Lower leg skin (tissue), 3 donors: ENCODE measurements around the gene DGKQ.

Experiments
- POLR2A ChIP-seq, 2 donors: fragments of 450-650 bp; IDR thresholded peaks; one replicate each; pipeline ENCODE4 v1.6.1; 2016 to 2017; ENCODE audit warnings: antibody characterized with exemption in 2 of 2, mild to moderate bottlenecking in 1 of 2, moderate library complexity in 1 of 2
- TF ChIP-seq, protein P1 (sequence below), 3 donors: fragments of 450-650 bp; IDR thresholded peaks; one replicate each; pipeline ENCODE4 v1.5.1; 2016; ENCODE audit warnings: antibody characterized with exemption in 3 of 3, mild to moderate bottlenecking in 3 of 3, moderate library complexity in 2 of 3

DNA sequence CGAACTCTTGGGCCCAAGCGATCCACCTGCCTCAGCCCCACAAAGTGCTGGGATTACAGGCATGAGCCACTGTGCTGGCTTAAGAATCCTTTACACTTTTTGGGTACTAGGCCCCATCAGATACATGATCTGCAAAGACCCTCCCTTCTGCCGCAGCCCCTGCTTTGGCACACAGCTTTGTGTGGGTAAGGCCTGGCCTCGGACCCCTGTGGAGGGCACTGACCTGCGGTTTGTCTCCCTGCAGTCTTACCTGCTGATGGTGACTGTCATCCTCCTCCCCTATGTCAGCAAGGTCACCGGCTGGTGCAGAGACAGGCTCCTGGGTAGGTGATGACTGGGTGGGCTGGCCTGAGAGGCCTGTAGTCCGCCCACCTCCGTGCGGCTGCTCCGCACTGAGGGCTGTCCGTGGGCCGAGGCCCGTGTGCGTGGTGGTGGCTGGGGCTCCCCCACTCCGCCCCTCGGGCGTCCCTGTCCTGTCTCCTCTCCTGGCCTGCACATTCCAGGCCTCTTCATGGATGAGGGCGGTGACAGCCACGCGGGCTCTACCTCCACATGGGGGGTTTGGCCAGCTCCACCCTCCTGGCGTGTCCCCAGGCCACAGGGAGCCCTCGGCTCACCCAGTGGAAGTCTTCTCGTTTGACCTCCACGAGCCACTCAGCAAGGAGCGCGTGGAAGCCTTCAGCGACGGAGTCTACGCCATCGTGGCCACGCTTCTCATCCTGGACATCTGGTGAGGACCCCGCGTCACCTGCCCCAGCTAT lies 18.0 kb downstream of the DGKQ start:
- TF ChIP-seq, protein P1, sequence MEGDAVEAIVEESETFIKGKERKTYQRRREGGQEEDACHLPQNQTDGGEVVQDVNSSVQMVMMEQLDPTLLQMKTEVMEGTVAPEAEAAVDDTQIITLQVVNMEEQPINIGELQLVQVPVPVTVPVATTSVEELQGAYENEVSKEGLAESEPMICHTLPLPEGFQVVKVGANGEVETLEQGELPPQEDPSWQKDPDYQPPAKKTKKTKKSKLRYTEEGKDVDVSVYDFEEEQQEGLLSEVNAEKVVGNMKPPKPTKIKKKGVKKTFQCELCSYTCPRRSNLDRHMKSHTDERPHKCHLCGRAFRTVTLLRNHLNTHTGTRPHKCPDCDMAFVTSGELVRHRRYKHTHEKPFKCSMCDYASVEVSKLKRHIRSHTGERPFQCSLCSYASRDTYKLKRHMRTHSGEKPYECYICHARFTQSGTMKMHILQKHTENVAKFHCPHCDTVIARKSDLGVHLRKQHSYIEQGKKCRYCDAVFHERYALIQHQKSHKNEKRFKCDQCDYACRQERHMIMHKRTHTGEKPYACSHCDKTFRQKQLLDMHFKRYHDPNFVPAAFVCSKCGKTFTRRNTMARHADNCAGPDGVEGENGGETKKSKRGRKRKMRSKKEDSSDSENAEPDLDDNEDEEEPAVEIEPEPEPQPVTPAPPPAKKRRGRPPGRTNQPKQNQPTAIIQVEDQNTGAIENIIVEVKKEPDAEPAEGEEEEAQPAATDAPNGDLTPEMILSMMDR (IDR thresholded peaks at IDR 0.05): no peak
- TF ChIP-seq POLR2A (IDR thresholded peaks at IDR 0.05): no peak
